GM19025 (cell line): ENCODE results near the gene TMEM45B.
"Not testable (repeated sequence)": the region's sequence is repeated elsewhere in the genome, so short reads cannot be mapped to it uniquely, and the experiment has no call there.

Experiments used
- ATAC-seq: cut with Tn5 transposase; IDR thresholded peaks from one replicate; pipeline ENCODE4 v1.9.1; 2021; ENCODE audit warnings: mild to moderate bottlenecking, low read depth, moderate library complexity; ENCODE audit not compliant: unreplicated experiment

The TMEM45B gene

GRCh38 chr11:129815596-129816461 lies at the start of gene TMEM45B:
Gene TMEM45B, plus strand, starts transcription at chr11:129815848. Its CDS starts 36,635 bp downstream, at chr11:129852483.
- ATAC-seq: no peak

DNA sequence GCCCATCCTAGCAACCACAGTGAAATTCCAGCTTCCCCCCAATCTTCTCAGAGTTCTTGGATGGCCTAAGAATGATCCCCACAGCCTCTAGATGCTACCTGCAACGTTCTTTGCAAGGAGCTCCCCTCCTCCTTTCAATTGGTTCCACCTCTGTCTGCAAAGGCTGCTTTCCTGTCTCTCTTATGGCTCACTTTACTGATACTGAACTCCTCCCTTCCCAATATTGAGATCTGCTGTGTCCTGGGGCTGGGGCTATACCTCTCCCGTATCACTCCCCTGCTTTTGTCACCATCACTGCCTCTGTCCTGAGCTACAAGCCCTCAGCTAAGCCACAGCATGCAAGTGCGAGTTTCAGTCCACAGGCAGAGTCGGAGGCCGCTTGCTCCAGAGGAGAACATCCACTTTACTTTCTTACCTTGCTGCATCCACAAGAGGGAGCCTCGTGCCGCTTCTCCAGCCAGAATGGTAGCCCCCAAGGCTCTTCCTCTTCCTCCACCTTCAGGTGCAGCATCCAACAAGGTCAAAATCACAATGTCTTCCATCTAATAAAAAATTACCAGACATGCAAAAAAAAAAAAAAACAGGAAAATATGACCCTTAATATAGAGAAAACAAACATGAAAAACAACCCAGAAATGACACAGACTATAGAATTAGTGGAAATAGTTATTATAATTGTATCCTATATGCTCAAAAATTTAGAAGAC lies 48.6 kb upstream of the TMEM45B start:
- ATAC-seq: no peak

DNA sequence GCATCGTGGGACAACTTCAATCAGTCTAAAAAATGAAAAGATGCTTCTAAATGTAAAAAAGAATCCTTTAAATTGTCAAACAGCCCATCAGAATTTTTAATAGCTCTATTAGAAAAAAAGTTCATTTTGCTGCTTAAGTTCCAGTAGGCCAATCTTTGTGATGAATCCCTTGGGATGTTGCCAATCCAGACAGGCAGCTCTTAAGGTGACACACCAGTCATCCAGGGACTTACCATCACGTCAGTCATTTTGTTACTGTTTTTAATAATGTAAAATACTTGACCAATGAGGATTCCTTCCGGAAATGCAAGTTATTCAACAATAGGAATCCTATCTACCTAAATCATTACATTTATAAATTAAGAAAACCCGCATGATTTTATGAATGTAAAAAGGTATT lies 47.8 kb upstream of the TMEM45B start:
- no peak for ATAC-seq

GRCh38 chr11:129768356-129768755 lies 47.3 kb upstream of the TMEM45B start:
- no peak for ATAC-seq

GRCh38 chr11:129769059-129769458 lies 46.6 kb upstream of the TMEM45B start:
- ATAC-seq: no peak

- no peak for ATAC-seq
Measured at GRCh38 chr11:129770993-129771392, 44.7 kb upstream of the TMEM45B start.

GRCh38 chr11:129771456-129771855 lies 44.2 kb upstream of the TMEM45B start:
- ATAC-seq: not testable (repeated sequence)

DNA sequence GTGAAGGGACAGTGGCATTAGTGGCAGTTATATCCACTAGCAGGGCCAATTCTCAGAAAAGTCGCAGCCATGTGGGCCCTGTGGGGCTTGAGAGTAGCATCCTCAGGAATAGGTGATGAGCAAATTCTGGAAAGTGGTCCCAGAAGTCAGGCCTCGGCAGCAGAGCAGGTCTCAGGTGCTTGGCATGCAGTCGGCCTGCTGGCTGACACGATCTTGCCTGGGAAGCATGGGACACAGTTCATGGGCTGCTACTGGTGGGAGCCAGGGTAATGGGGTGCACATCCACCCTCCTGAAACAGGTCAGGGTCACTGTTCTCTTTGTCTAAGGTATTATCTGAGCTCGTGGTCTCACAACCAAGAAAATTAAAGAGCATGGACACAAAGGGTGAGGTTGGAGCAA lies 36.8 kb upstream of the TMEM45B start:
- ATAC-seq: no peak

DNA sequence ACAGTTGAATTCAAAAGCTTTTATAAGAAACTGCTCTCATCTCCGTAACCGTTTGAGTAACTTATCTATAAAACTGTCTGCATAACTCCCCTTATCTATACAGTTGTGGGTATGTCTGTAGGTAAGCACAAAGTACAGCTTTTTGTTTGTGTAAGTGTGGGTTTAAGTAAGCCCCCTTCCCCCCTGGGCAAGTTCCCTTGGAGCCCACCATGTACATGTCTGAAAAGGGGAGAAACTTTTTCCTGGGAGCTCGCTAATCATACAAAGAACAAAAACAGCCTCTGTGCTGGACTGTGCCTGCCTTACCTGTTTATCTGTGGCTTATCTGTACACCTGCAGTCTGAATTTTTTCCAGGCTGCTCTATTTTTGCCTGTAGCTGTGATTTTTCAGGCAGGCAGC lies 36.3 kb upstream of the TMEM45B start:
- no peak for ATAC-seq

GRCh38 chr11:129785383-129786111 lies 30.1 kb upstream of the TMEM45B start:
- no peak for ATAC-seq

DNA sequence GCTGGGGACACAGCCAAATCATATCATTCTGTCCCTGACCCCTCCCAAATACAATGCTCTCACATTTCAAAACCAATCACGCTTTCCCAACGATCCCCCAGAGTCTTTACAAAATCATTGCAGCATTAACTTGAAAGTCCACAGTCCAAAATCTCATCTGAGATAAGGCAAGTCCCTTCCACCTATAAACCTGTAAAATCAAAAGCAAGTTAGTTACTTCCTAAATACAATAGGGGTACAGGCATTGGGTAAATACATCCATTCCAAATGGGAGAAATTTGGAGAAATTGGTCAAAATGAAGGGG lies 29.6 kb upstream of the TMEM45B start:
- not testable (repeated sequence) for ATAC-seq

- ATAC-seq: no peak
Measured at GRCh38 chr11:129787532-129788155, 28.0 kb upstream of the TMEM45B start.

- no peak for ATAC-seq
Measured at GRCh38 chr11:129788278-129788677, 27.4 kb upstream of the TMEM45B start.

DNA sequence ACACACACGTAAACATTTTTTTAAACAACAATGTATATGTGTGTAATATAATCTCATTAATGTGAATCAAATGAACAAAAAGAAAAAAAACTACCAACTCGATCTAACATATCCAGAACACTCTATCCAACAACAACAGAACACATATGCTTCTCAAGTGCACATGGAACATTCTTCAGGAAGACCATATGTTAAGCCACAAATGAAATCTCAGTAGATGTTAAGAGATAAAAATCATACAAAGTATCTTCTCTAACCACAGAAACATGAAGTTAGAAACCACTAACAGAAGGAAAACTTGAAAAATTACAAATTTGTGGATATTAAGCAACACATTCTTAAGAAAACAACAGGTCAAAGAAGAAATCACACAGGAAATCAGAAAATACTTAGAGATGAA lies 25.5 kb upstream of the TMEM45B start:
- ATAC-seq: no peak

DNA sequence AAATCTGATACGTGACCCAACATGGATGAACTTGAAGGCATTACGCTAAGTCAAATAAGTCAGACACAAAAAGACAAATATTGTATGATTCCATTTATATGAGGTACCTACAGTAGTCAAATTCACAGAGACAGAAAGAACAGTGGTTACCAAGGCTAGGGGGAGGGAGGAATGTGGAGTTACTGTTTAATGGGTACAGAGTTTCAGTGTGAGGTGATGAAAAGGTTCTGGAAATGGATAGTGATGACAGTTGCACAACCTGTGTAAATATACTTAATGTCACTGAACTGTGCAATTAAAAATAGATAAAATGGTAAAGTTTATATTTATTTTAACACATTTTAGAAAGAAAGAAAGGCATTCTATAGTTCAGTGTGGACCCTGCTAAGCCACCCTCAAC lies 24.1 kb upstream of the TMEM45B start:
- no peak for ATAC-seq

DNA sequence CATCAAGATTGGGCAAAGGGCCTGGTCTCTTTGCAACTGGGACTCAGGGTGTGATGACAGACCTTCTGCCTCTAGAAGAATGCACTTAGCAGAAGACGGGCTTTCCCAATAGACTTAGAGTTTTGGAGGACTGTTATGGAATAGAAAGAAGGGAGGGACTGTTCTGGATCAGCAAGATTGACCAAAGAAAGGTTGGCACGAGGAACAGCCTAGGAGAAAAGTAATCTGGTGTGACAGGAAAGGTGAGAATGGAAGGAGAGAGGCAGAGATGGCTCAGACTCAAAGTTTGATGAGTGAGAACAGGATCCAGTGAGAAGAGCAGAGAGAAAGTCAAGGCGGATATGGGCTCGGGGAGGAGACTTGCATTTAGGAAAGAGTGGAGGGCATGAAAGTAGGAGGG lies 23.0 kb upstream of the TMEM45B start:
- ATAC-seq: no peak

GRCh38 chr11:129795089-129795488 lies 20.6 kb upstream of the TMEM45B start:
- ATAC-seq: no peak

DNA sequence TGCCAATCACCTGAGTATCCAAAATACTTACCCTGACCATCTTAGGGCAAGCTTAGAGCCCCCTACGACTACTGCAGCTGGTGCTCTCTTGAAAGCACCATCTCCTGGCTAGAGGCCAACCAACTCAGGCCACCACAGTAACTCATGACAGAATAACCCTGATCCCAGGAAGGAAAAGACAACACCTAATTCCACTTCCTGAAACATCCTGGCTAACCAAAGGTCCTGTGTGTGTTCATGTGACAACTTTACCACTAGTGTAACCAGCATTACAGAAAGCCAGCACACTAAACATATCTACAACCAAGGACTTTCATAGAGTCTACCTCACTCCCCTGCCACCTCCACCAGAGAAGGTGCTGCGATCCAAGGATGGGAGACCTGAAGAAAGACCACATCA lies 17.4 kb upstream of the TMEM45B start:
- ATAC-seq: no peak

GRCh38 chr11:129800162-129800561 lies 15.5 kb upstream of the TMEM45B start:
- not testable (repeated sequence) for ATAC-seq

GRCh38 chr11:129800655-129801054 lies 15.0 kb upstream of the TMEM45B start:
- ATAC-seq: no peak

GRCh38 chr11:129803533-129803932 lies 12.1 kb upstream of the TMEM45B start:
- no peak for ATAC-seq
